Loucy (cell line): ENCODE results near the gene PRKCE.

Experiments used
- EZH2phosphoT487 ChIP-seq: fragments of 200-600 bp; IDR thresholded peaks from 2 replicates; pipeline ENCODE4 v1.6.1; 2018; ENCODE audit warnings: antibody characterized with exemption, mild to moderate bottlenecking, moderate library complexity, borderline replicate concordance
- TF ChIP-seq, protein P1 (sequence below): fragments of 200-600 bp; sonication (generic); conservative IDR thresholded peaks from 2 replicates; pipeline ENCODE4 v1.5.1; 2014; ENCODE audit warnings: mild to moderate bottlenecking, antibody characterized with exemption, low read length

DNA sequence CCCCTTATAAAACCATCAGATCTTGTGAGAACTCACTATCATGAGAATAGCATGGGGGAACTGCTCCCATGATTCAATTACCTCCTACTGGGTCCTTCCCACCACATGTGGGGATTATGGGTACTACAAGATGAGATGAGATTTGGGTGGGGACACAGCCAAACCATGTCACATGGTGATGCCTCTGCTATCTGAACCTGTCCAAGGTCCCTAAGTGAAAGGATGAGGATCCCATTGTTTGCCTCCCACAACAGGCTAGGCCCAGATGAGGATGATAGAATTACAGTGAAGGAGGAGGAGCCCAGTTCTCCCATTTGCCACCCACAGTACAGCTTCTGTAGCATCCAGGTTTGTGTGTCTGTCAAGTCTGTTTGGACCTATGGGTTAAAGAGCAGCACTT is 65.4 kb downstream of the PRKCE start:
- TF ChIP-seq, protein P1, sequence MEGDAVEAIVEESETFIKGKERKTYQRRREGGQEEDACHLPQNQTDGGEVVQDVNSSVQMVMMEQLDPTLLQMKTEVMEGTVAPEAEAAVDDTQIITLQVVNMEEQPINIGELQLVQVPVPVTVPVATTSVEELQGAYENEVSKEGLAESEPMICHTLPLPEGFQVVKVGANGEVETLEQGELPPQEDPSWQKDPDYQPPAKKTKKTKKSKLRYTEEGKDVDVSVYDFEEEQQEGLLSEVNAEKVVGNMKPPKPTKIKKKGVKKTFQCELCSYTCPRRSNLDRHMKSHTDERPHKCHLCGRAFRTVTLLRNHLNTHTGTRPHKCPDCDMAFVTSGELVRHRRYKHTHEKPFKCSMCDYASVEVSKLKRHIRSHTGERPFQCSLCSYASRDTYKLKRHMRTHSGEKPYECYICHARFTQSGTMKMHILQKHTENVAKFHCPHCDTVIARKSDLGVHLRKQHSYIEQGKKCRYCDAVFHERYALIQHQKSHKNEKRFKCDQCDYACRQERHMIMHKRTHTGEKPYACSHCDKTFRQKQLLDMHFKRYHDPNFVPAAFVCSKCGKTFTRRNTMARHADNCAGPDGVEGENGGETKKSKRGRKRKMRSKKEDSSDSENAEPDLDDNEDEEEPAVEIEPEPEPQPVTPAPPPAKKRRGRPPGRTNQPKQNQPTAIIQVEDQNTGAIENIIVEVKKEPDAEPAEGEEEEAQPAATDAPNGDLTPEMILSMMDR, result no peak
- no peak for TF ChIP-seq EZH2phosphoT487
